ENCODE data around the gene GMCL1.

DNA sequence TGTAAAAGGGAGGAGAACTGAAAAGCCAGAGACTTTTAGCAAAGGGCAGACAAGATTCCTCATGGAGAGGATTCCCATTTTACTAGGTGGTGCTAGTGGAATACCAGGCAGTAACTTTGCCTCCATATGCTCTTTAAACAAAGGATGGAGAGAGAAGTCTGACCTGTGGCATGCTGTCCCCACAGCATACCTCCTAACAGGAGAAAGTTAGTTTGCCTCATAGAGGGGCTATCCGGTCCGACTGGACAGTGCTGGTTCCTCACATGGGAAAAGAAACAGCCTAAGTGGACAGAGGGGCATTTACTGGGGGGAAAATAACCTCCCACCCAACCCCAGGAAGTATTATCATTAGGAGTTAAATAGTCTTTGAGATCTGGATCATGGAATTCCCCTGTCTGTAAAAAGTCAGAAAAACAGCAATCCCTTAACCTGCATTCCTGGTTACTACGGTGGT lies 31.6 kb upstream of the GMCL1 start:
- TF ChIP-seq CTCF (conservative IDR thresholded peaks at IDR 0.05) (no peak), ZFX (IDR thresholded peaks at IDR 0.05) (no peak)

Measured in C4-2B (cell line).